HuH-7.5 (cell line): ENCODE results near the gene IPO4.

Experiments
- DNase-seq: peaks from one replicate; pipeline ENCODE4 v3.0.0; 2011; ENCODE audit warnings: low spot score

The IPO4 gene

DNA sequence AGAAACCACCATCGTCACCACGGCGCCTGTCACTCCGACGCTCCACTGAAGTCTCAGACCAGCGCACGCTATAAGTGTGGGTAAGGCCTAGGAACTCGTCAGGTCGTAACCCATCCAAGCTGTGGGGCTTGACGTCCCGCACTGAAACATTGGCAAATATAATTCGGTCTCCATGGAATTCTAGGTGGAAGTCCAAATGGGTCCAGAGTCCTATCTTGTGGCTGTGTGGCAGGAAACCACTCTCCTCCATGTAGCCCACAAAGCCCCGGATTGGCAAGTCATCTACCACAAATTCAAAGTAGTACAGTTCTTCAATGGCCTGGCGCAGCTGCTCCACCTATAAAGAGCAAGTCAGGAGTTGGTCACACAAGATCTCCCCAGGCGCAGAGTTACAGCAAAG lies 4.3 kb upstream of the IPO4 start:
- no peak for DNase-seq

DNA sequence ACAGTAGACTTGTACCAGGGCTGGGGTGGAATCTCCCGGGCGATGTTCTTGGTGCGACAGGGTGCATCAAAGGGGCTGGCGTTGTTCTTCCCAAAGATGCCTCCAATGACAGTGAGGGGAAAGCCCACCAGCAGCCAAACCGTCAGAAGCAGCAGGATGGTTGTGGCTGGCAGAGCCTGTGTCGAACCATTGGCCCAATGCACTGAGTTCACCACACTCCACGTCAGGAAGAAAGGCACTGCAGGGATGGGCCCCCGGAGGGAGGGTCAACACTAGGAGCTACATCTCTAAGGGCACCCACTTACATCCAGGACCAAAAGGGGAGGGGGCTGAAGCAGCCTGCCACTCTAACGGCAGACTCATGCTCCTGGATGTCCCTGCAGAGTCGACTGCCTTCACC lies 1.8 kb upstream of the IPO4 start:
- no peak for DNase-seq

- no peak for DNase-seq
Observed at GRCh38 chr14:24189460-24189859, 844 bp upstream of the IPO4 start.

GRCh38 chr14:24189059-24189375 lies 401 bp upstream of the IPO4 start:
- no peak for DNase-seq

- no peak for DNase-seq
Observed at GRCh38 chr14:24187539-24187915, 1.1 kb downstream of the IPO4 start.

GRCh38 chr14:24186831-24187538 lies 1.6 kb downstream of the IPO4 start:
- DNase-seq, result no peak

- no peak for DNase-seq
Observed at GRCh38 chr14:24185741-24186140, 2.9 kb downstream of the IPO4 start.

DNA sequence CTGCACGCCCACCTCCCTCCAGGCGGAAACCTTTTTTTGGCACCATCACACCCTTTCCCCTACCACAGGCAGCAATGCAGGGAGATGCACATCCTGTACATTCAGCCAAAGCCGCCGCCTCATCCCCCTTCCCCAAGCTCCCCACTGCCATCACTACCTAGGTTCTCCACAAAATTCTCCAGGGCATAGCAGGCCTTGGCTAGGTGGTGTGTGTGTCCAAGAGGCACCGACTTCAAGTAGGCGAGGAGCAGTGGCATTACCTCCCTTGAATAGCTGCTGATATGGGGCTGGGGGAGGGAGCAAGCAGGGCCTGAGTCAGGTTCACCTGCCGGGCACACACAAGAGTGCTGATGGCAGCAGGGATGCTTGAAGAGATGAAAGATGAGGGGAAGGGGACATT lies 3.6 kb downstream of the IPO4 start:
- DNase-seq, result no peak

- DNase-seq, result no peak
Observed at GRCh38 chr14:24184104-24184970, 4.3 kb downstream of the IPO4 start.

DNA sequence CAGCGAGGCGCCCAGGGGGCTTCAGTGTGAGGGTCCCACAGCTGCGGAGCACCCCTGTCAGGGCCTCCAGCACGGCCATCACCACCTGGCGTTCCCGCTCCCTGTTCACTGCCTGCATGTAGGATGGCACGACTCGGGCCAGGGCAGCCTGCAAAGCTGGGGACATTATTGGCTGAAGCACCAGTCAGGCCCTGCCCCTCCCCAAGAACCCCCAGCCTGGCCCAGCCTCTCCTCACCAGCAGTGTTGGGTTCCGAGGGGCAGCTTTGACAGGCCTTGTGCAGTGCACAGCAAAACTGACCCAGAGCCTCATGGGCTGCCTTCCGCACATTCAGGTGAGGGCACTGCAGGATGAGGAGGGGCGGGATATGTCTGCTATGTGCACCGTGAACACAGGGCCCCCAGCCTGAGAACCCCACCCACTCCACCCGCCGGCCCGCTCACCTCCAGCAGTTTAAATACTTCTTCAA lies 5.6 kb downstream of the IPO4 start:
- DNase-seq, result no peak

- no peak for DNase-seq
Observed at GRCh38 chr14:24182110-24182882, 6.3 kb downstream of the IPO4 start.

DNA sequence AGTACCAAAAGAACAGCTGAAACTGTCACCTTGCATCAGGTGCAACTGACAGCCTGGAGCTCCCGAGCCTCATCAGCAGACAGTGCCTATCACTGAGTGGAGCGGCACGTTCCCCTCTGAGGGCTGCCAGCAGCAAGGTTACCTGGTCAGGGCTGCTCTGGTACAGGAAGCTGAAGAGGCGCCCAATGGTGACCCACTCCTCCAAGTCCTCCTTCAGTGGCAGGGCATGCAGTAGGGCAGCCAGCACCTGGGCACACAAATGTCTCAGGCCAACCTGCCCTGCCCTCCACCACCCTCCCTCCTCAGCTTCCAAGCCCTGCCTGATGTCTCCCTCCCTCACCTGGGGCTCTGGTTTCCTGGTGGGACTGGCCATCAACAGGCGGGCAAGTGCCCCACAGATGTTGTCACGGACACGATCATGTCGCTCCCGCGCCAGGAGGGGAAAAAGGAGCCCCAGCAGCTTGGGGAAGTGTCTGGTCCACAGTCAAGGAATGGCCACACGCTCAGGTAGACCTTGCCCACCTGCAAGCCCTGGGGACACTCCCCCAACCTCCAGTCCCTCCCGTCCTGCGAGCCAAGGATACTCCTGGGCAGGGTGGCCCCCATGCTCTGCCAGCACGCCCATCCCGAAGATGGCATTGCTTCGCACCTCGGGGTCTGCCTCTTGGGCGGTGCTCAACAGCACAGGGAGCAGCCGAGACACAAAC lies 7.1 kb downstream of the IPO4 start:
- no peak for DNase-seq

- no peak for DNase-seq
Observed at GRCh38 chr14:24179961-24180796, 8.4 kb downstream of the IPO4 start.

GRCh38 chr14:24179294-24179960 lies 9.2 kb downstream of the IPO4 start:
- no peak for DNase-seq

- no peak for DNase-seq
Observed at GRCh38 chr14:24178399-24179178, 10.0 kb downstream of the IPO4 start.

DNA sequence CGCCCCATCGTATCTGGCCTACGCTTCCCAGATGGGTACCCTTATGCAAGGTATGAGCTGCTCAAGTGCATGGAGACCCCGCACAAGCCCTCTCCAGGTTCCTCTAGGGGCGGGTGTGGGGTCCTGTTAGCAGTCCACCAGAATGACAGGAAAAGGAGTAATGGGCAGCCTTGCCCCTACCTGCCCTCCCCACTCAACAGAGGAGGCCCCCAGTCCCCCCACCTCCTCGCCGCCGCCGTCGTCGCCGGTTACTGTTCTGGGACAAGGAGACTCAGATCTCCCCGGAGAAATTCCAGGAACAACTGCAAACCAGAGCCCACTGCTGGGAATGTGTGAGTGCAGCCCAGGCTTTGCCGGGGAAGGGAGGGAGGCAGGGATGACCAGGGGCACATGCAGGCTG lies 10.7 kb downstream of the IPO4 start:
- DNase-seq, result no peak

DNA sequence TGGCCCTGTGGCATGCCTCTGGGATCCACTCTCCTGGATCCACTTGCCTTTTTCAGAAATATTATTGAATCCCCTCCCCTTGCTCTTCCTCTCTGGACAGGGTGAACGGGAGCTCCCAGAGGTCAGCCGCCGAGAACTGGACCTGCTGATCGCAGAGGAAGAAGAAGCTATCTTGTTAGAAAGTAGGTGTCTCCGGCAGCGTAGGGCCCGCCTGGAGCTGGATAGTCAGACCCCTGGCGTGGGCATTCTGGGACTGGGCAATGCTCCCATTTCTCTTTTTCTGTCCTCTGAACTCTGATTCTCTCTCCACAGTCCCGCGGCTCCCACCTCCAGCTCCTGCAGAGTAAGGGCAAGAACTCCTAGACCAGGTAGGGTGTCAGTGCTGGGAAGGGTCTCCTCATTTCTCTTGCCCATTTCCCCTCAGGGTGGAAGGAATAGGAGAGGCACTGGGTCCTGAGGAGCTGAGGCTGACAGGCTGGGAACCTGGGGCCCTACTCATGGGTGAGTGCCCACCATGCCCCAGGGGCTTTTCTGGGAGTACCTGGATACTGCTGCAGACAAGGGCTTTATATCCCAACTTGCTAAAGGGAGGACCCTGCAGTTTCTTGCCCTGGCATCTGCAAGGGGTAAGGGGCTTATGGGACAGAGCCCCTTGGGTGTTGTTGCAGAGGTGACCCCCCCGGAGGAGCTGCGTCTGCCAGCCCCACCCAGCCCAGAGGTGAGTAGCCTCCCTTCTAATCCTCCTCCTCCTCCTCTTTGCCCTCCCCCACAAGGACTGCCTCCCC lies 11.4 kb downstream of the IPO4 start:
- DNase-seq, result no peak

DNA sequence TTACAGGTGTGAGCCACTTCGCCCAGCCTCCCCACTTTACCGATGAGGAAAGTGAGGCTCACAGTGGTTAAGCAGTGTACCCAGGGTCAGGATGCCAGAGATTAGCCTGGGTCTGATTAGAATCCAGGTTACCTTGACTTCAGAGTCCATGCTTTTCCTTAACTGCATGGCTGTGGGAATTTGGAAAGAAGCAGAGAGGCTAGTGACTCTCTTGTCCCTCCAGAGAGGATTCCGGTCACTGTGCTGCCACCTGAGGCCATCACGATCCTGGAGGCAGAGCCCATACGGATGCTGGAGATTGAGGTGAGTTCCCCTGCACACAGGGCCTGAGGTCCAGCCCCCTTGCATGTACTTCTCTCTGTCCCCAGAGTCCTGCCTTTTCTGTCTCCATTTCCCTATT lies 12.0 kb downstream of the IPO4 start:
- no peak for DNase-seq

GRCh38 chr14:24172871-24173281 lies 15.7 kb downstream of the IPO4 start:
- DNase-seq, result no peak
